Measurements from ENCODE around the gene GIMAP8.

- no peak for TF ChIP-seq EZH2phosphoT487 (IDR thresholded peaks at IDR 0.05)
- TF ChIP-seq CTCF (IDR thresholded peaks at IDR 0.05) = no peak
Observed at GRCh38 chr7:150458235-150458634, 7.8 kb downstream of the GIMAP8 start.
